OCI-LY1 (cell line): Measurements from ENCODE around the gene MTPN.

Source experiments
- CTCF ChIP-seq: fragments of 200-600 bp; sonication (generic), shearing (Covaris generic); IDR thresholded peaks from 2 replicates; pipeline ENCODE4 v1.5.1; 2017; ENCODE audit warnings: mild to moderate bottlenecking, antibody characterized with exemption, low read length, moderate library complexity, mixed read lengths
- EZH2 ChIP-seq: fragments of 200-600 bp; sonication (generic), shearing (Covaris generic); IDR thresholded peaks from 2 replicates; pipeline ENCODE4 v1.8.0; 2017; ENCODE audit warnings: borderline replicate concordance, mixed run types, mild to moderate bottlenecking, antibody characterized with exemption, low read length, moderate library complexity, mixed read lengths

- no peak for TF ChIP-seq EZH2
- TF ChIP-seq CTCF, result no peak
Measured at GRCh38 chr7:135960709-135961451, 16.3 kb downstream of the MTPN start.
